ENCODE data around the gene DNAJC15. TPM values are rescaled to one million over a fixed set of nuclear protein-coding genes. Genes with fewer than 3 reads are reported as not detected.

DNAJC15 gene
- total RNA-seq, 2 donors from 2014 or later: 7.6 to 10.7 TPM

- no peak for TF ChIP-seq CTCF (IDR thresholded peaks at IDR 0.05)
- H3K36me3 ChIP-seq: no peaks in the 10 kb centered on the region
- H3K4me1 ChIP-seq (ENCODE audit: control insufficient read depth in 1 of 2, low read depth in 2 of 2): peaks cover 3 to 4% of the 10 kb centered on the region in 2 donors
- H3K9me3 ChIP-seq: no peaks in the 10 kb centered on the region
- H3K4me3 ChIP-seq: peak overlapping the region; percentile 60
- H3K27me3 ChIP-seq (replicated peaks; ENCODE audit: insufficient read depth): no peaks in the 10 kb centered on the region
- DNase-seq (ENCODE audit: low spot score) (no peak), ATAC-seq (ENCODE audit: insufficient number of reproducible peaks, low FRiP score, low read depth) (no peak)
- H3K27ac ChIP-seq: no peak overlapping the region
Observed at GRCh38 chr13:43088093-43088511, 64.7 kb downstream of the DNAJC15 start.

DNA sequence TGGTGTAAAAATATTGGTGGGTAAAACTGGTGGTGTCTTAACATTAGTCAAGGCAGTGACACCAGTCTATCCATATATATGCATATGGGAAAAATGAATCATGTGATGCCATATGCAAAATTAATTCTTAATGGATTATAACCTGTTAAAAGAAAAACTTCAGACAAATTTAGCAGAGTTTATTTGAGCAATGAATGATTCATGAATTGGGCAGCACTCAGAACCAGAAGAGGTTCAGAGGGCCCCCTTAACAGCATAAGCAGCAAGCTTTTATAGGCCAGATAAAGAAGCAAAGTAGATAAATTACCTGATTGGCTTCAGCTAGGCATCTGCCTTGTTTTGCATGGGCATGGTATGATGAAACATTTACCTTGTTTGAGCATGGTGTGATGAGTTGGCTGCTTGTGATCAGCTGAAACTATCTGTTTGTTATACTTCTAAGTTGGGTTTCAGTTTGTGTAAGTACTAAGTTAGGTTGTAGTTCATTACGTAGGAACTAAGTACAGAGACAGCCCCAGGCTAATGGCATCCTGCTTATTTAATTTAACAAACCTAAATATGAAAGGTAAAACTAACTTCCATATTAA, 66.6 kb downstream of the DNAJC15 start:
- no peak for DNase-seq (ENCODE audit: low spot score)
- Histone ChIP-seq H3K9me3 (no peaks in the 10 kb centered on the region), H3K4me1 (ENCODE audit: control insufficient read depth in 1 of 2, low read depth in 2 of 2) (peaks cover 3 to 11% of the 10 kb centered on the region in 2 donors), H3K27ac (no peak overlapping the region), H3K27me3 (replicated peaks; ENCODE audit: insufficient read depth) (no peaks in the 10 kb centered on the region), H3K36me3 (no peaks in the 10 kb centered on the region), H3K4me3 (no peak overlapping the region)
- no peak for ATAC-seq (ENCODE audit: insufficient number of reproducible peaks, low FRiP score, low read depth)
- no peak for TF ChIP-seq CTCF (IDR thresholded peaks at IDR 0.05)

DNA sequence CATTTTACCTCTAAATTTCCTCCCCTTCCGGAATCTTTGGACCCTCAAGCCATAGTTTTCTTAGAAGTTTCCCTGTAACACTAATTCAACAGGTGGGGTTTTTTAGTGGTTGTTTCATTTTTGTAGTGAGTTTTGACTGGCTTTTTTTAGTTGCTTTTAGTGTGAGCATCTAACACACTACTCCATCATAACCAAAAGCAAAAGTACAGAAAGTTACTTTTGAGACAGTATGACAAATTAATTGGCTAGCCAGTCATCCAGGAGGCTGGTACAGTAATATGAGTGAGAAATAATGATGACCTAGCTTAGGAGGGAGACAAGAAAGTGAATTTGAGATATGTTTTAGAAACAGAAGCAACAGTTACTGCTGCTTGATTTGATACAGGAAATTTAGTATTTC, 71.5 kb downstream of the DNAJC15 start:
- ATAC-seq (ENCODE audit: insufficient number of reproducible peaks, low FRiP score, low read depth) (no peak), DNase-seq (ENCODE audit: low spot score) (no peak)
- no peaks in the 10 kb centered on the region for H3K27me3 ChIP-seq (replicated peaks; ENCODE audit: insufficient read depth)
- H3K27ac ChIP-seq: no peak overlapping the region
- H3K4me1 ChIP-seq (ENCODE audit: control insufficient read depth in 1 of 2, low read depth in 2 of 2): peaks cover 7 to 20% of the 10 kb centered on the region in 2 donors
- no peak for TF ChIP-seq CTCF (IDR thresholded peaks at IDR 0.05)
- no peaks in the 10 kb centered on the region for H3K36me3 ChIP-seq
- H3K9me3 ChIP-seq: no peaks in the 10 kb centered on the region
- no peak overlapping the region for H3K4me3 ChIP-seq

DNA sequence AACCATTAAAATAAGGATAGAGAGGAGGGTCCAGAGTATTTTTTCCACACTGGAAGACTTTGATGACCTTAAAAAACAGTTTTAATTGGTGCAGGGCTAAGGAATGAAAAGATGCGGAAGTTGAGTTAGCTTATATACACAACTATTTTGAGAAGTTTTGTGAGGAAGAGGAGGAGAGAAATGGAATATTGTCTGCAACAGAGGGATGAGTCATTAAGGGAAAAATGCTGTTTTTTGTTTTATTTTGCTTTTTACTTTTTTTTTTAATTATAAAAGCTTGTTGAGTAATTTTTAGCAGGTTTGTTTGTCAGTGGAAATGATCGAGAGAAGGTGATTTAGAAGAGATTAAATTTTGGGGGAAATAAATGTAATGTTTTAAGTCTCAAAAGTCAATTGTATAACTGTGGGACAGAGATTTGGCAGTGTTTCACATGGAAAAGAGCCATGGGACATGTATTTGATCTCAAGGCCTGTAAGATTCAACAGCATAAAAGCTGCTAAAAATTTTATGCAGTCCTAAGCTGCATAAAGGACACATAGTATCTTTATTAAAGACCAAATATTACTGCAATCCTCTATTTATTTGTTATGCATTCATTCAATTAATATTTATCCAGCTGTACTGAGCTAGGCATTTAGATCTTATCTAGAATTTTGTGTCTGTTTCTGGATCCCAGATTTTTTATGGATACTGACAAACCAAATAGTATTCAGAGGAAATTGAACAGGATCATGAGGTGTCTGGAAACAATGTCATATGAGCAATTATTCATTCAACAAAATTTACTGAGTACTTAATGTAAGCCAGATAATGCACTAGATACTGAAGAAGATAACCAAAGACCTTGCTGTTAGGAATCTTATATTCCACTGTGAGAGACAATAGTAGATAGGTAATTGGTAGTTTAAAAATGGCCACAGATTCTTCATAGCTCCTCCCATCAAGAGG, 72.7 kb downstream of the DNAJC15 start:
- H3K36me3 ChIP-seq: no peaks in the 10 kb centered on the region
- H3K4me3 ChIP-seq: no peak overlapping the region
- H3K27me3 ChIP-seq (replicated peaks; ENCODE audit: insufficient read depth): no peaks in the 10 kb centered on the region
- TF ChIP-seq CTCF (IDR thresholded peaks at IDR 0.05): no peak
- no peak for ATAC-seq (ENCODE audit: insufficient number of reproducible peaks, low FRiP score, low read depth)
- H3K27ac ChIP-seq: no peak overlapping the region
- peaks cover 7 to 20% of the 10 kb centered on the region in 2 donors for H3K4me1 ChIP-seq (ENCODE audit: control insufficient read depth in 1 of 2, low read depth in 2 of 2)
- DNase-seq (ENCODE audit: low spot score): no peak
- no peaks in the 10 kb centered on the region for H3K9me3 ChIP-seq

DNA sequence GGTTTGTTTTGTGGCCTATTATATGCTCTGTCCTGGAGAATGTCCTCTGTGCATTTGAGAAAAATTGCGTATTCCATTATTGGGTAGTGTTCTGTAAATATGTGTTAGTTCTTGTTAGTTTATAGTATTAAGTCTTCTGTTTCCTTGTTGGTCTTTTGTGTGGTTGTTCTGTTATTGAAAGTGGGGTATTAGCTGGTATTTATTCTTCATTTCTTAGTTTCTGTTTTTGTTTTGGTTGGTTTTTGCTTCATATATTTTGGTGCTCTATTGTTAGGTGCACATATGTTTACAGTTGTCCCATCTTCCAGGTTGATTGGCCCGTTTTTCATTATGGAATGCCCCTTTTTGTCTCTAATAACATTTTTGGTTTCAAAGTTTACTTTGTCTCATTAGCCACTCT, 77.3 kb downstream of the DNAJC15 start:
- H3K4me3 ChIP-seq: no peak overlapping the region
- no peak for TF ChIP-seq CTCF (IDR thresholded peaks at IDR 0.05)
- H3K27me3 ChIP-seq (replicated peaks; ENCODE audit: insufficient read depth): no peaks in the 10 kb centered on the region
- no peaks in the 10 kb centered on the region for H3K9me3 ChIP-seq
- H3K4me1 ChIP-seq (ENCODE audit: control insufficient read depth in 1 of 2, low read depth in 2 of 2): peaks cover 3 to 15% of the 10 kb centered on the region in 2 donors
- H3K27ac ChIP-seq: no peak overlapping the region
- no peaks in the 10 kb centered on the region for H3K36me3 ChIP-seq
- DNase-seq (ENCODE audit: low spot score) (no peak), ATAC-seq (ENCODE audit: insufficient number of reproducible peaks, low FRiP score, low read depth) (no peak)
